HG03139 (cell line): Measurements from ENCODE around the gene CNTFR.

ENCODE experiments used
- ATAC-seq: cut with Tn5 transposase; IDR thresholded peaks from one replicate; pipeline ENCODE4 v1.9.1; 2021; ENCODE audit not compliant: unreplicated experiment

The CNTFR gene

GRCh38 chr9:34572628-34573027 lies 16.9 kb downstream of the CNTFR start:
- ATAC-seq, result no peak

- no peak for ATAC-seq
Observed at GRCh38 chr9:34572092-34572491, 17.4 kb downstream of the CNTFR start.

DNA sequence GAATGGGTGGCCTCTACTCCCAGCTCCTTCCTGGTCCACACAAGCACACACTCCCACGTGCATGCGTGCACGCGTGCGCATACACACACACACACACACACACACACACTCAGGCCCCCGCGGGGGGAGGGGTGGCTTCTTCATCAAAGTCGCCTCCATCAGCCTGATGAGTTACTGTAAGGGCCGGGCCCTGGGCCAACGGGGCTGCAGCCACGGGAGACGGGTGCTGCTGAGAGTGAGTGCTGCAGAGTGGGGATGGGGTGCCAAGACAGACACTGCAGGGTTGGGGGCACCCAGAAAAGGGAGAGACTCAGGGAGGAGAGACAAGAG lies 18.1 kb downstream of the CNTFR start:
- ATAC-seq, result no peak

DNA sequence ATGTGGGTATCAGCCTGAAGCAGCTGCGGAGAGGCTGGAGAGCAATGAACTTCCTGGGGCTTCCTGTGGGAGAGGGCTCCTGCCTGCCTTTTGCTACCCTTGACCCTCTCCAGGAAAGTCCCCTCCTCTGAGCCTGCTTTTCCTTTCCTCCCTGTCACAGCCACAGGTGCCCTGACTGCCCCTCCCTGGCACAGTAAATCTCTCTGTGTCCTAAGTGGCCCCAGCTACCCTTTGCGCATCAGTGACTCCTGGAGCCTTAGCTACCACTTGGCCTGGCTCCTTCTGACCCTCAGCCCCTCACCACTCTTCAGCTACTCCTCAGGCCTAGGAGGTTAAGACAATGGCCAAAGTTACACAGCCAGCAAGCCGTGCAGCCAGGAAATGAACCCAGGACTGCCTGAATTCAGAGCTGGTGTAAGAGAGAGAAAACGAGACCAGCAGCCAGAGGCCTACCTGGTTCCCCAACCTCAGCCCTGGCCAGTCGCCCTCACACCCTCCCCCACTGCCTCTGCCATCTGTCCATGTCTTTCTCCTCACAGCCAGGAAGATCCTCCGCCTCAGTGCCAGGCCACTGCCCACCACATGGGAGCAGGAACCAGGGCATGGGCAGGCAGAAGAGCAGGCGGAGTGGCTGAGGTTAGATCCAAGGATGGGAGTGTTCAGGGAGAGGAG lies 18.6 kb downstream of the CNTFR start:
- ATAC-seq, result no peak

GRCh38 chr9:34570376-34570775 lies 19.1 kb downstream of the CNTFR start:
- ATAC-seq, result no peak

- no peak for ATAC-seq
Observed at GRCh38 chr9:34568774-34569173, 20.8 kb downstream of the CNTFR start.

GRCh38 chr9:34568133-34568532 lies 21.4 kb downstream of the CNTFR start:
- ATAC-seq, result no peak

DNA sequence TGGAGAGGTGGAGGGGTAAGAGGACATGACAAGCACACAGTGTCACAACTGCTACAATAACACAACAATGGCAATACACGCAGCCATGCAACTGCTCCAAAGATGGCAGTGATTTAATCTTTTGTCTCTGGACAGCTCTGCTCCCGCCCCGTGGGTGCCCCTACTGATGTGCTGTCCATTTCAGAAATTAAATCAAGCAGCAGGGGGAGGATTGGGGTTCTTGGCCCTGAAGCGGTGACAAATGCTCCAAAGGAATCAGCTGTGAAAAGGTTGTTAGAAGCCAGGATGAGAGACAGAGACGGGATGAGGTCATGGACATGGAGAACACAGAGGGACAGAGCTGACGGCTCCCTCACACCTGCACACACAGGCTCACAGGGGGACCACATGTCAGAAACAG lies 22.6 kb downstream of the CNTFR start:
- ATAC-seq, result no peak

DNA sequence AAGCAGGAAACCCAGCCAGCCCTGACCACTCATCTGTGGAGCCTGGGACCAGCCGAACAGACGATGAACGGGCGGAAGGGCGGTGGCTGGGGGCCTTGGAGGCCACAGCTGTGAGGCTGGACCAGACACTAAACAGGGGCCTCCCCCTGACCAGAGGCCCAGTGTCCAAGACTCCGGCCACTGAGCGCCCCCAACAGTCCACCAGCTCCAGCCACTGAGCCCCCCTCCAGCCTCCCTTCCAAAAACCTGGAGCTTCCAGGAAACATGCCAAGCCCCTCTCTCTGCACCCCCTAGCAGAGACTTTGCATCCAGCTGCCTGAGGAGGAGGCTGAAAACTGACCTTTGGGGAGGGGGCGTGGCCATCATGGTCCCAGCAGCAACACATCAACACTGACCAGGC lies 23.2 kb downstream of the CNTFR start:
- no peak for ATAC-seq

DNA sequence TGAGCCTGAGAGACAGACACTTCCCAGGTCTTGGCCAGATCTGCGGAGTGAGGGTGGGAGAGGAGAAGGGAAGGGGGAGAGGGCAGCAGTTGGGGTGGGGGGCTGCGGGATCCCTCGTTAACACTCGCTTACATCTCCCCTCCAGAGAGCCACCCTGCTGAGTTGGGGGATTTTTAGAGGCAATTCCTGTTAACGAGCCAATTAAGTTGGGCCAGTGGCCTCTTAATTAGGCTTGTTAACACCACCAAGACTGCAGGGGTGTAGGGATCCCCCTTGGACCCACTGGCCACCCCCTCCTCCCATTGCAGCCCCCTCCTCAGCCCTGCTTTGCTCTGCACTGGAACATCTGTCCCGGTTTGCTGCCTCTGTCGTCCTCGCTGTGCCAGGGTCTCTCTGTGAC lies 23.7 kb downstream of the CNTFR start:
- no peak for ATAC-seq

DNA sequence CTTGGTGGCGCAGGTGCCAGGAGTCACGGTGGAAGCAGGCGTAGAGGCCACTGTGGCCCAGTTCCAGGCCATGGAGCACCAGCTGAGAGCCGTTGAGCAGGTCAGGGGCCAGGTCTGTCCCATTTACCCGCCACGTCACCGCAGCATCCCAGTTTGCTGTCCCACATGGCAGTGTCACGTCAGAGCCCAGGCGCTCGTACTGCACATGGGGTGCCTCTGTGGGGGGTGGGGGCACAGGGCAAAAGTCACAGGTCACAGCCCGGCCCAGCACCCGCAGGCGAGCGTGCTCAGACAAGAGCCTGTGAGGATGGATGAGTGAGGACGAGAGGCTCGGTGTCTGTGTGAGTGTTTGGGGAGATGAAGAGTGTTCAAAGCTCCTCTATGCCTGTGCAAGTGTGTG lies 24.9 kb downstream of the CNTFR start:
- ATAC-seq, result no peak

DNA sequence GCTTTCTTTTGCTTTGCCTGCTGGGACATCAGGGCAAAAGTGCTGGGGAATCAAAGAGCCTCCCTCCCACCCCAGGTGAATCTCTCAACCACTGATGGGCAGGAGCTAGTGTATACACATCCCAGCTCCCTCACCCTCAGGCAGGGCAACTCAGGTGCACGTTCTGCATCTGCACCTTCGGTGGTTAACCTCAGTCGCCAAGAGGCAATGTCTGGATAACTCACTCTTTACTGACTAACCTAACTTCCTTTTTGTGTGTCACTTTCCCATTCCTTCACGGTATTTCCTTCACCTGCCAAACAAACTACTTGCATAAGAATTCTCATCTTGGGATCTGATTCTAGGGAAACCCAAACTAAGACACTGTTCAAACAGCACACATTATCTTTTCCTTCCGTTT lies 26.3 kb downstream of the CNTFR start:
- ATAC-seq, result no peak

DNA sequence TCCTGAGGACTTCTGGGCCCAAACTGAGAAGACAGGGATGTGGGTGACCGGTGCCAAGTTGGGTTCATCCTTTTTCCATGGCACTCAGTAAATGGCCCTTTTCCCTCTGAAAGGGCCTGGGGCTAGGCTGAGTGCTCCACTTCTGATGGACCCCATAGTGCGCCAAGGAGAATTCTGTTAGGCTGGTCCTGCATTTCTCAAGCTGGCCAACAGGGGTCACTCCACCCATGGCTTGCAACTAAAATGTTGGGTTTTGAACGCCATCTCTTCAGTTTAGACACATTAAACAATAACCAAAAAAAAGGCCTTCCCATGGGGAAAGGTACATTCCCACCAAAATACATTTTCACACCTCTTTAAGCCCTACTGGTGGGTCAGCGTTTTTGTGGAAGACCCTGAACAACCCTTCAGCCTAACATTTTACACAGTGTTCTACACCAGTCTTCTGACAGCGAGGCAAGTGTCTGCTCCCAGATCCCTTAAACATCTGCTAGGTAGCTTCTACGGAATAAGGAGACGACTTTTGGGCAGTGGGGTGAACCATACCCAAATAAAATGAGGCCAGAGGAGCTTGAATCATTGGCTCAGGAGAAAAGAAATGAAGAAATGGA lies 27.3 kb downstream of the CNTFR start:
- no peak for ATAC-seq

DNA sequence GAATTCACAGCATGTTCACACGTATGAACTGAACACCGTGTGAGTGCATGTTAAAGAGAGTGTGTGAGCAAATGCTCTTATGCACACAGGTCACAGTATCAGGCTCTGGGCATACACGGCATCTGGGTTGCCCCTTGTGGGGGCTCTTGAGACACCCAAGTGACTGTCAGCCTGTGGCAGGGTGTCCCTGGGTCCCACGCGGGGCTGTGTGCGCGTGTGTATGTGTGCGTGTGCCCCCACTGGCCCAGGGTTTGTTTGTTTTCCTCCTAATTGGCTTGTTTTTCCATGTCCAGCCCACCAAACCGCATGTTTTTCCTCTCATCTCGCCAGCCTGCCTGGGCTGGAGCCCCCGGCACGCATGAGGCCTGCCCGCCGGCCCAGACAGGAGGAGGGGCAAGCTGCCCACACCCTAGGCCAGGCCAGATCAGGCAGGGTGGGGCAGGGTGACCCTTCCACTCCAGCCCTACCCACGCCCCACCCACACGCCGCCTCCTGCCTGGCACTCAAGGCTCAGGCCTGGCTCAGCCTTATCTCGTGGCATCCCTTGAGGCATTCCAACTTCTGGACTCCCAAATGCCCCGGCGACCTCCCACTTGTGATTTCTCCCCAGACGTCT lies 28.8 kb downstream of the CNTFR start:
- ATAC-seq, result no peak

DNA sequence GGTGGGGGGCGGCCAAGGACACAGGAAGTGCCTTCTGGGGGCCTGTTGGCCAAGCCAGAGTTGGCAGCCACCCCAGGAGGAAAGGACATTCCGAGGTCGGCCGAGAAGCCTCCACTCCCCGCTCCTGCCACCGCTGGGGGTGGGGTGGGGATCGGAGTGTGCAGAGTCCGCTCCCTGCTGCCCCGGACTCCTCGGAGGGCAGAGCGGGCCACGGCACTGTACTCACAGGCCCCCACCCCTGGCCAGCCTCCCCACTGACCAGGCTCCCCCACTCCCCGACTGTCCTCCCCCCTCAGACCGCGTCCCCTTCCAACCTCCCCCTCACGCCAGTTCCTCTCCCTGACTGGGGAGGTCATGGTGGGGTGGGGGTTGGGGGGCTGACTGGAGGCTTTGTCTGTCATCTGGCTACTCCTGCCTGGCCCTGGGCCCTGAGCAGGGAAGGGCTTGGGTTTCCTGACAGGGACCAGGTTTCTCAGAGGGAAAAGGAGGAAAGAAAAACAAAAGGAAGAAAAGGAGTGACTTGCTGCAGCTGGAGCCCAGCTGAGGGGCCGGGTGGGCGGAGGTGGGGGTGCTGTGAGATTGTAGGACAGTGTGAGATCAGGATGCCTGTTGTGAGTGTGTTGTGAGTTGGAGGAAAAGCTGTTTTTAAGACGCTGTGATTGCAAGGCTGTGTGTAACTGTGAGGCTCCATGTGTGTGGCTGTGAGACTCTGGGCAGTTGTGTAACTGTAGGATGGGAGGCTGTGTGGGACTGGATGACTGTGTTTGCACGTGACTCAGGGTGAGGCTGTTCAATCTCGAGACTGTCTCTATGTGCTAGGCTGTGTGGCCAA lies 29.7 kb downstream of the CNTFR start:
- ATAC-seq, result no peak

DNA sequence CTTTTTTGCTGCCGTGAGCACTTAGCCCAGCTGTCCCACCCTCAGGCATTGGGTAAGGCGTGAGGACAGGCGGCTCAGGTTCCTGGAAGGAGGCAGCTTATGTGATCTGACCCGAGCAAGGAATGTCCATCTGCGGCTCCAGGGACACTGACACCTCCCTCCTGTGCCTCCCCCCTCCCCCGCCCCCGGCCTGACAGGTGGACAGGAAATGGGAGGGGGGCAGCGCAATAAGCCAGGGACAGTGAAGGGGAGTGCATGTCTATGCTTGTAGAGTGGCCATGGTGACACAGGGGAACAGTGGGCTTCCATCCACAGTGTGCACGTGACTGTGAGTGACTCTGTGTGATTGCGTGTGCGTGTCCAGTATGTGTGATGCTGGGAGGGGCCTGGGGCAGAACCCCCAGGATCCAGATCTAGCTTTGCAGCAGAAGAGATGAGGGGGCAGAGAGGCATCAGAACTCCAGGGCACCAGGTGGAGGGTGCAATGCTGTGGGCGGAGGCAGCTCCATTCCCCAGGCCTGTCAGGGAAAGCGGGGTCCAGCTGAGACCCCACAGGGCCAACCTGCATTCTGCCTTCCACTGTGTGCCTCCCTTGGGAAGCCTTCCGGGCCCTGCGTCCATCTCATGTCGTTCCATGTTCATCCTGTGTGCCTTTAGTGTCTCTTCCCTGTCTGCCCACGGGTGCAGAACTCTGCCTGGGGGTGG lies 30.5 kb downstream of the CNTFR start:
- ATAC-seq, result no peak

GRCh38 chr9:34558364-34558763 lies 31.2 kb downstream of the CNTFR start:
- no peak for ATAC-seq

DNA sequence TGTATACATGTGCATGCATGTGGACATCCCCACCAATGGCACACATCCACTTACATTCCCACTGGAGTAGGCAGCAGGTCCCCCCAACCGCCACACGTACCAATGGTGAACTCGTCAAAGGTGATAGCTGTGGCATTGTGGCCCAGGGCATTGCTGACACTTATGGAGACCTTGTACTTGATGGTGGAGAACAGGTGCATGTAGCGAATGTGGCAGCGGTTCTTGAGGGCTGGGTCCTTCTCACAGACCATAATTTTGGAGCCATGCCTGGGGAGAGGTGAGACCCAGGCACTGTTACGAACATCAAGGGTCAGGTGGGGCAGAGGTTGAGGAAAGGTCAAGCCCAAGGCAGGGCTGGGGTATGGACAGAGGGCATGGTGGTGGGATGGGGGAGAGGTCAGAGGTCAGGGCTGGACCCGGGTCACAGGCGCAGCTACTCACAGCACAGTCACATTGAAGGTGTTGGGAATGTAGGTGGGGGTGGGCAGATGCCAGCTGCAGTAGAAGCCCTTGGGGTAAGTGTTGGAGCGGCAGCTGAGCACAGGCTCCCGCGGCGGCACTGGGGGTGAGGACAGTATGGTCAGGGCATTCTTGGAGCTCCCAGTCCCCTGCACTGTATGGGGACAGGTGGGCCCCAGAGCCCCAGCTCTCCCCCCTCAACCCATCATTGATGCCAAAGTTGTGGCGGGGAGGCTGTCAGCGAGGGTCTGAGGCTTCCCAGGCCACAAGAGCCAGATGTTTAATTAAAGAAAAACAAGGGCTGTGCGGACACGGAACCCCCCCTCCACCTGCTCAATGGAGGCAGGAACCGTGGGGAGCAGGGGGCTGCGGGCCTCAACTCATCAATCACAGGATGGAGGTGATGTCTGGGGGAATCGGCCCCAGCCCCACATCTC lies 31.9 kb downstream of the CNTFR start:
- ATAC-seq, result no peak

DNA sequence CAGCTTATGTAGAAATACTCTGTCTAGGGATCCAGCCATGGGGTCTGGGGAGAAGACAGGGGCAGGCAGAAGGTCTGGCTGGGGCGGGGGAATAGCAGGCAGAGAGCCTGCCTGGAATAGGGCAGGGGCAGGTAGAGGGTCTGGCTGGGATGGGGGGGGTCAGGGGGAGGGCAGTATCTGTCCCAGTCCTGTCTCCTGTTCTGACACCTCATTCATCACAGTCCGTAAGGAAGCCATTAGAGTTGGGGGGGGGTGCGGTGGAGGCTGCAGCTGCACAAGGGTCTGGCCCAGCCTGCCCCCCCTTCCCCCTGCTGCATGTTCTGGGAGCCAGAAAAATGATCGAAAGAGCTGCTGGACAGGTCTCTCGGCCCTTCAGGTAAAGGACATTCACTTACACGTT lies 32.6 kb downstream of the CNTFR start:
- ATAC-seq, result no peak

DNA sequence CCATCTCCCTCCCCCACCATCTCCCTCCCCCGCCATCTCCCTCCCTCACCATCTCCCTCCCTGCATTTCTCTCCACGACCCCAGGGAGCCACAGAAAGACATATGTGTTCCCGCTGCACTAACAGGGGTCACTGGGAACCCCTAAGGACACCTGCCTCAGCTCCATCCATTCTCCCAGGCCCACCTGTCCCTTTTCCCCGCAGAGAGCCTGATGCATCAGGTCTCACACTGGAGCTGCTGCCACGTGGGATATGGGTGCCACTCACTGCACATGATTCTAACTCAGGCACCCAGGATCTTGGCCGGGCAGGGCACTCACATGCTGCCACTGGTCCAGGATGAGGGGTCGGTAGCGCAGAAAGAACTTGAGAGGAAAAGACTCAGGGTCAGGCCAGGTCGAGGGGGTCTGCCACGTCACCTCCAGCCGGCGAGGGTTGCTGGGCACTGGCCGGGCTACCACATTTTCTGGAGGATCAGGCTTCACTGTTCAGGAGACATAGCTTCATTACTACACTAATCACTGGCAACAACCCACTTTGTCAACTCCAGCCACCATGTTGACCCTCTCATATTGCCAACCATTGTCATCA lies 33.5 kb downstream of the CNTFR start:
- no peak for ATAC-seq
